ENCODE results near the gene RUNX1.

GRCh38 chr21:34967509-34968289 is 81.4 kb downstream of the RUNX1 start:
- TF ChIP-seq CTCF (IDR thresholded peaks at IDR 0.05), result no peak
- no peak for TF ChIP-seq ZFX (IDR thresholded peaks at IDR 0.05; ENCODE audit: borderline replicate concordance)

Measured in 22Rv1 (cell line).